GM04504 (cell line): ENCODE results near the gene POU2AF3.

Experiments
- DNase-seq: peaks from one replicate; pipeline ENCODE4 v3.0.0-alpha.2; 2012; ENCODE audit warnings: low read depth

The POU2AF3 gene

GRCh38 chr11:111353776-111354600, 55.6 kb downstream of the POU2AF3 start:
- DNase-seq: no peak

- DNase-seq: no peak
Observed at GRCh38 chr11:111354601-111354891, 56.2 kb downstream of the POU2AF3 start.

GRCh38 chr11:111355101-111355500, 56.8 kb downstream of the POU2AF3 start:
- DNase-seq: no peak

- DNase-seq: no peak
Observed at GRCh38 chr11:111355956-111356659, 57.8 kb downstream of the POU2AF3 start.

GRCh38 chr11:111356660-111357048, 58.3 kb downstream of the POU2AF3 start:
- DNase-seq: no peak

GRCh38 chr11:111357150-111358037, 59.0 kb downstream of the POU2AF3 start:
- no peak for DNase-seq
